ENCODE data around the gene VARS1.

VARS1 gene

GRCh38 chr6:31768363-31769257 is 26.9 kb downstream of the VARS1 start:
- no peak for DNase-seq

DNA sequence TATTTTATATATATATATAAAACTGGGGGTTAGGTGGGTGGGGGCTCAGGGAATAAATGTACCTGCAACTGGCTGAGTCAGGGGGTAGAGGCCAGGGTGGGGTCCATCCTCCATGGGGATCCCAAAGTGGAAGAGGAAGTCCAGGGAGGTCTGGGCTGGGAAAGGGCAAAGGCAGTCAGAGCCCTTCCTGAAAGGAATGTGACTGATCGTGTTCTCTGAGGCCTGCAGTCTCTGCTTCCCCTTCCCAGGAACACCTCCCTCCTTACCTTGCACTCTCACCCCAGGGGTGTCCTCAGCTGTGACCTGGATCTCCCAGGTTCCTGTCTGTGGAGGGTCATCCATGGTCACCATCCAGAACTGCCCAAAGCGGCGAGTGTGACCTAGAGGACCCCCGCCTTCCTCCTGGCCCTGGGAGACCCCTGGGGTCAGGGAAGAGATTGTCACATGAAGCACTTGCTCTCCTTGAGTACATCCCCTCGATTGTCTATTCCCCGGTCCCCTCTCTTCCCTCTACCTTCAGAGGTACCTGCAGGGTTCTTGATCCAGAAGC is 28.4 kb downstream of the VARS1 start:
- no peak for DNase-seq

- DNase-seq = no peak
These were observed 29.4 kb downstream of the VARS1 start for GRCh38 chr6:31765910-31766794.

- no peak for DNase-seq
These were observed 30.0 kb downstream of the VARS1 start for GRCh38 chr6:31765559-31765909.

DNA sequence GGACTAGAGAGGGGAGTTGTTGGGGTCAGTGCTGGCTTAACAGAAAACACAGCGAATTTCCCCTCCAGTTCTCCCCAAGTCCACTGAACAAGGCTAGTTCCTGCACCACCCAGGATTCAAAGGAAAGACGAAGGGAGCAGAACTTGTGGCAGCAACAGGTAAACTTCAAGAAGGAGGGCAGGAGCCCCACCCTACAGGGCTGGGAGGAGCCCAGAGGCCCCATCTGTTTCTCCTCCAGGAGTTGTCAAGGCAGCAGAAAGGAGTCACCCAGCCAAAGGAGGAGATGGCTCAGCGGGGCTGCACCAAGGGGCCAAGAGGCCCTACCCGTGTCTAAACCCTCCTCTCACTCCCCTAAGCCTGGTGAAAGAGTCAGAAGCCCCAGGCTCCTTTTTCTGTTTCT is 31.4 kb downstream of the VARS1 start:
- no peak for DNase-seq

- DNase-seq = no peak
These were observed 32.0 kb downstream of the VARS1 start for GRCh38 chr6:31763619-31763940.

DNA sequence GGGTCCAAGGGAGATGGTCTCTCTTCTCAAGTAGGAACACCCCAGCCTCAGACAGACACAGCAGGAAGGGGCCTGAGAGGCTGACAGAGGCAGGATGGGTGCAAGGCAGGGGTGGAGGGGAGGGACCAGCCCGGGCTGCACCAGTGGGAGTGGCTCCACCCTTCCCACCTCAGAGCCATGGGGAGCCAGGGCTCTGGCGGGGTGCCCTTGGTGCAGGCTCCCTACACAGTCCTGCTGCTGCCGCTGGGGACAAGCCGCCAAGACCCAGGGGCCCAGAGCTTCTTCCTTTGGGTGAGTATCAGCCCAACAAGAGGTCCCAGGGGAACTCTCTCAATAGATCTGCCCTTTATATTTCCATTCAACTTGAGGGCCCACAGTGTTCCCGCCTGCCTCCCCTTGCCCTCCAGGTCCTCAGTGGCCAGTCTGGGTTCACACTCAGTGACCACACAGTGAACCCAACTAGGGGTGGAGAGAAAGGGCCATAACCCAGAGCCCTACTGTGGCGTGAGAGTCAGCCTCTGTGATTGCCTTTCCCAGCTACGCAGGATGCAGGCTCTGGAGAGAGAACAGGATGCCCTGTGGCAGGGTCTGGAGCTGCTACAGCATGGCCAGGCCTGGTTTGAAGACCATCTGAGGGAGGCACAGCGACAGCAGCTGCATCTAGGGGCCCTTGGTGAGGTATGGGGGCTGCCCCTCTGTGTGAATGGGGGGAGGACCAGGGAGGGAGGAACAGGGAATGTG is 32.5 kb downstream of the VARS1 start:
- DNase-seq = no peak

DNA sequence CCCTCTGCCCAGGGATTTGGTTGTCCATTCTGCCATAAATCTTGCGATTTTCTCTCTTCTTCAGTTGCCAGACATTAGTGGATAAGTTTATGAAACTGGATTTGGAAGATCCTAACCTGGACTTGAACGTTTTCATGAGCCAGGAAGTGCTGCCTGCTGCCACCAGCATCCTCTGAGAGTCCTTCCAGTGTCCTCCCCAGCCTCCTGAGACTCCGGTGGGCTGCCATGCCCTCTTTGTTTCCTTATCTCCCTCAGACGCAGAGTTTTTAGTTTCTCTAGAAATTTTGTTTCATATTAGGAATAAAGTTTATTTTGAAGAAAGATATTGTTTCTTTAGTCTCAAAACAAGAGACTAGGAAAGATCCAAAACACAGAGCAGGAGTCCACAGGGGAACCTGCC is 33.2 kb downstream of the VARS1 start, which contains the start of gene SAPCD1:
Gene SAPCD1, plus strand, starts transcription at position 301 of the 400 bp plus-strand sequence. CDS start 399 bp downstream, outside the sequence.
- no peak for DNase-seq

GRCh38 chr6:31761343-31761742 is 34.2 kb downstream of the VARS1 start:
- no peak for DNase-seq

- DNase-seq = no peak
These were observed 34.8 kb downstream of the VARS1 start for GRCh38 chr6:31760790-31761189.

DNA sequence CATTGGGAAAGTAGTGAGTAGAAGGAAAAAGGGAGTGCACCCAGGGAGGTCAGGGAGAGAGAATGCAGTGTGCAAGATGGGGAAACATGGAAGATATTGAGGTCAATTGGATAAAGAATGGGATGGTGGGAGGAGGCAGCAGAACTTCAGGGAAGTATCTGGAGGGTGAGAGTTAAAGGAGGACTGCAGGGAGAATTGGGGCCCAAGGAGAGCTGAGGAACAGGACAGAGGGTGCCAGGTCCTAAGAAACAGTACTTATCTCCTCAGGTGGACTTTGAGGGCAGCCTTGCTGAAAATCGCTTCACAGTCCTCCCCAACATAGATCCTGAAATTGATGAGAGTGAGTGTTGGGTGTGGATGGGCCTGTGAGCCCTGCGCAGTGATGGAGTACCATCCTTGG is 37.3 kb downstream of the VARS1 start:
- no peak for DNase-seq

DNA sequence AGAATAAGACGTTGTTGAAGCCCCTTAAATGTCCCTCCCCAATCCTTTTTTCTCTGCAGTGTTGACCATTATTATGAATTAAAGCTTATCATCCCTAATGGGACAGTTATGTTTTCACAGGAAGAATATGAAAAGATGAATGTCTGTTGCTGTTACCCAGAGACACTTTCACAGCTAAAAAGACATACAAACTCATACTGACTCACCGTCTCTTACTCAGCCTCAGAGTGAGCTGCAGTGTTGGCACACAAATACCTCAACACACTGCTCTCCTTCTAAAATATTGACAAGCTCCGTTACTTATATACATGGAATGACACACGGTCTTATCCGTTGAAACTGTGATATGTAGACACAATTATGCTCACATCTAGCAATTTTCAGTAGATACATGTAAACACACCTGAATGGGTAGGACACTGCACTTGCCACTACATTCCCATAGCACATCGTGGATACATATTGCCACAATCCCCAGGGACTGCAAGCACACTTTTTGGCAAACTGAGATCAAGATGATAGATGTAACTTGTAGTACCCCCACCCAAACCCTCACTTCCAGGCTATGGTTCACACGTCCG is 42.7 kb downstream of the VARS1 start:
- DNase-seq = no peak

DNA sequence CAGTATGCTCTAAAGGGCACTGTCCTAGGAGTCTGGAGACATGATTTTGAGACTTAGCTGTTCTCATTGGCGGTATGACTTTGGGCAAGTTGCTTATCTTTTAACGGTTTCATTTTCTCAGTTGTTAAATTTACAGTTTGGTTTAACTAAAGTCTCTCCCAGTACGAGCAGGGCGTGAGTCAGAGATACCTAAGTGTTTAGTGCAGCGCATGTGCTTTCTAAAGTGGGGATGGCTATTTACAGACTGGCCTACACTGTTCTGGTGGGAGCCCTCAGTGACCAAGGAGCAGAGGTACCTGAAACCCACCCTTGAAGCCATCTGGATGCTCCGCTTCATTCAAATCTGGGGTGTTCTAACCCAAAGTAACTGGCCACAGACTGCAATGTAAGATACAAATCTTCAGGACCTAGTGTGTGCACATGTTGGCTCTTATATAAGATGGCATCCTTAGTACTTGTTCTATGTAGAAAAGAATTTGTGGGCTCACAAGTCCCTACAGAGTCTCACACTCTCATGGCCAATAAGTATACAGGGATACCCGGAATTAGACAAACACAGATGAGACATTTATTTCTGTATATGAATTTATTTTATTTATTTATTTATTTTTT is 45.0 kb downstream of the VARS1 start:
- DNase-seq = no peak

DNA sequence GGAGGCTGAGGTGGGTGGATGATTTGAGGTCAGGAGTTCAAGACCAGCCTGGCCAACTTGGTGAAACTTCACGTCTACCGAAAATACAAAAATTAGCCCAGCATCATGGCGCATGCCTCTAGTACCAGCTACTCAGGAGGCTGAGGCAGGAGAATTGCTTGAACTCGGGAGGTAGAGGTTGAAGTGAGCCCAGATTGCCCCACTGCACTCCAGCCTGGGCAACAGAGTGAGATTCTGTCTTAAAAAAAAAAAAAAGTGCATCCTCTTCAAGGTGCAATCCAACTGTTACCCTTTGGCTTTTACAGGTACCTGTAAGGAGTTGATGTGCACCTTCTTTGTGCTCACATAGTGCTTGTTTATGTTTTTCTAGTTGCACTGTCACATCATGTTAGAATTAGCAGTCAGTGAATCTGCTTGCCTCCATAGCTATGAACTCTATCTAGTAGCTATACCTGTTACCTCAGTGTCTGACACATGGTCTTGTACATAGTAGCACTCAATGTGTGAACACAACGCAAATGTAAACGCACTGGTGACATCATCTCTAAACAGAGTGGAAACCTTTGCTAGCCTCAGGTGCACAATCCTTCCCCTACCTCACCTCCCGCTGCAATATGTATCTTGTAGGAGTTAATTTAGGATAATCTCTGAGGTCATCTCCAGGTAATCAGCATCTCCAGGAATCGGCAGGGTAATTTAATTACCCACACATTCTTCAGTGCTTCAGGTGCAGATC is 46.1 kb downstream of the VARS1 start:
- DNase-seq = no peak

All from activated T-cell treated with anti-CD3 and anti-CD28 coated beads, Interleukin-2, amount 50 U/mL, for 1 hour (primary cell).